Measurements from ENCODE around the gene HJV. TPM values are rescaled to one million over a fixed set of nuclear protein-coding genes. Genes with fewer than 3 reads are reported as not detected.

Gene HJV
- total RNA-seq, 2 donors from 2014 or later = not detected

GRCh38 chr1:145992502-145992936 lies 29.0 kb downstream of the HJV start:
- Mint-ChIP-seq H3K4me1 (peaks cover 34% of the 10 kb centered on the region), H3K36me3 (ENCODE audit: low read depth) (peaks cover 61% of the 10 kb centered on the region), H3K27me3 (no peaks in the 10 kb centered on the region), H3K9me3 (no peaks in the 10 kb centered on the region), H3K27ac (peak overlapping the region; percentile 96), H3K4me3 (peak overlapping the region; percentile 88)
- no peak for ATAC-seq (replicated peaks)

- Mint-ChIP-seq H3K4me1 (peaks cover 35% of the 10 kb centered on the region), H3K27ac (peak overlapping the region; percentile 96)
Measured at GRCh38 chr1:145991735-145992412, 29.7 kb downstream of the HJV start.

GRCh38 chr1:145990249-145990855 lies 31.2 kb downstream of the HJV start:
- Mint-ChIP-seq H3K36me3 (ENCODE audit: low read depth) (peaks cover 40% of the 10 kb centered on the region), H3K9me3 (no peaks in the 10 kb centered on the region), H3K27ac (peak overlapping the region; percentile 73), H3K4me1 (peaks cover 44% of the 10 kb centered on the region), H3K4me3 (no peak overlapping the region), H3K27me3 (no peaks in the 10 kb centered on the region)
- ATAC-seq (replicated peaks) = no peak

More at GRCh38 chr1:145991735-145992412, 29.7 kb downstream of the HJV start:
- no peaks in the 10 kb centered on the region for H3K9me3 Mint-ChIP-seq
- peaks cover 55% of the 10 kb centered on the region for H3K36me3 Mint-ChIP-seq (ENCODE audit: low read depth)
- H3K27me3 Mint-ChIP-seq = no peaks in the 10 kb centered on the region
- no peak for ATAC-seq (replicated peaks)
- peak overlapping the region; percentile 88 for H3K4me3 Mint-ChIP-seq

- peak overlapping the region; percentile 44 for H3K27ac Mint-ChIP-seq
- H3K27me3 Mint-ChIP-seq = no peaks in the 10 kb centered on the region
- peak overlapping the region; percentile 15 for H3K4me3 Mint-ChIP-seq
- no peak for ATAC-seq (replicated peaks)
- H3K4me1 Mint-ChIP-seq = peaks cover 52% of the 10 kb centered on the region
- no peaks in the 10 kb centered on the region for H3K9me3 Mint-ChIP-seq
- H3K36me3 Mint-ChIP-seq (ENCODE audit: low read depth) = peaks cover 24% of the 10 kb centered on the region
Measured at GRCh38 chr1:145988773-145989172, 32.8 kb downstream of the HJV start.

- Mint-ChIP-seq H3K4me3 (peak overlapping the region; percentile 15), H3K27me3 (no peaks in the 10 kb centered on the region), H3K9me3 (no peaks in the 10 kb centered on the region), H3K27ac (no peak overlapping the region), H3K36me3 (ENCODE audit: low read depth) (peaks cover 16% of the 10 kb centered on the region), H3K4me1 (peaks cover 55% of the 10 kb centered on the region)
- no peak for ATAC-seq (replicated peaks)
Measured at GRCh38 chr1:145987926-145988325, 33.6 kb downstream of the HJV start.

GRCh38 chr1:145986551-145986950 lies 35.0 kb downstream of the HJV start:
- Mint-ChIP-seq H3K4me3 (no peak overlapping the region), H3K4me1 (peaks cover 56% of the 10 kb centered on the region), H3K9me3 (no peaks in the 10 kb centered on the region)

GRCh38 chr1:145985502-145986439 lies 35.8 kb downstream of the HJV start:
- ATAC-seq (replicated peaks) = peak; percentile 17
- H3K4me1 Mint-ChIP-seq = peaks cover 56% of the 10 kb centered on the region
- no peak overlapping the region for H3K4me3 Mint-ChIP-seq
- H3K9me3 Mint-ChIP-seq = no peaks in the 10 kb centered on the region
- H3K27ac Mint-ChIP-seq = peak overlapping the region; percentile 40
- no peaks in the 10 kb centered on the region for H3K27me3 Mint-ChIP-seq
- H3K36me3 Mint-ChIP-seq (ENCODE audit: low read depth) = no peaks in the 10 kb centered on the region

More at GRCh38 chr1:145986551-145986950, 35.0 kb downstream of the HJV start:
- Mint-ChIP-seq H3K27ac (peak overlapping the region; percentile 40), H3K27me3 (no peaks in the 10 kb centered on the region), H3K36me3 (ENCODE audit: low read depth) (peaks cover 2% of the 10 kb centered on the region)
- no peak for ATAC-seq (replicated peaks)

- no peaks in the 10 kb centered on the region for H3K27me3 Mint-ChIP-seq
- peaks cover 56% of the 10 kb centered on the region for H3K4me1 Mint-ChIP-seq
- no peaks in the 10 kb centered on the region for H3K9me3 Mint-ChIP-seq
- no peaks in the 10 kb centered on the region for H3K36me3 Mint-ChIP-seq (ENCODE audit: low read depth)
- ATAC-seq (replicated peaks) = peak; percentile 16
- H3K4me3 Mint-ChIP-seq = no peak overlapping the region
- H3K27ac Mint-ChIP-seq = no peak overlapping the region
Measured at GRCh38 chr1:145985129-145985501, 36.4 kb downstream of the HJV start.

- H3K27me3 Mint-ChIP-seq = no peaks in the 10 kb centered on the region
- no peaks in the 10 kb centered on the region for H3K9me3 Mint-ChIP-seq
- H3K4me1 Mint-ChIP-seq = peaks cover 56% of the 10 kb centered on the region
- H3K27ac Mint-ChIP-seq = no peak overlapping the region
- no peak overlapping the region for H3K4me3 Mint-ChIP-seq
- peak; percentile 40 for ATAC-seq (replicated peaks)
- no peaks in the 10 kb centered on the region for H3K36me3 Mint-ChIP-seq (ENCODE audit: low read depth)
Measured at GRCh38 chr1:145983960-145984830, 37.3 kb downstream of the HJV start.

GRCh38 chr1:145983206-145983675 lies 38.3 kb downstream of the HJV start:
- Mint-ChIP-seq H3K36me3 (ENCODE audit: low read depth) (peaks cover 2% of the 10 kb centered on the region), H3K27ac (no peak overlapping the region), H3K4me1 (peaks cover 51% of the 10 kb centered on the region), H3K27me3 (no peaks in the 10 kb centered on the region), H3K9me3 (no peaks in the 10 kb centered on the region), H3K4me3 (no peak overlapping the region)
- no peak for ATAC-seq (replicated peaks)

- Mint-ChIP-seq H3K36me3 (ENCODE audit: low read depth) (peaks cover 13% of the 10 kb centered on the region), H3K4me3 (no peak overlapping the region), H3K27ac (no peak overlapping the region), H3K9me3 (no peaks in the 10 kb centered on the region), H3K27me3 (no peaks in the 10 kb centered on the region), H3K4me1 (peaks cover 44% of the 10 kb centered on the region)
- no peak for ATAC-seq (replicated peaks)
Measured at GRCh38 chr1:145982010-145982723, 39.4 kb downstream of the HJV start.

- no peak overlapping the region for H3K4me3 Mint-ChIP-seq
- H3K4me1 Mint-ChIP-seq = peaks cover 38% of the 10 kb centered on the region
- no peak for ATAC-seq (replicated peaks)
- no peak overlapping the region for H3K27ac Mint-ChIP-seq
- H3K9me3 Mint-ChIP-seq = no peaks in the 10 kb centered on the region
- H3K27me3 Mint-ChIP-seq = no peaks in the 10 kb centered on the region
- H3K36me3 Mint-ChIP-seq (ENCODE audit: low read depth) = peaks cover 13% of the 10 kb centered on the region
Measured at GRCh38 chr1:145980457-145980994, 41.0 kb downstream of the HJV start.

Data from activated T-helper 17 cell treated with anti-CD3 and anti-CD28 coated beads, Interleukin-2, amount 50 U/mL, for 72 hours (primary cell).